HG02623 (cell line): ENCODE measurements around the gene OR6B2.
"Not testable (repeated sequence)": the region's sequence is repeated elsewhere in the genome, so short reads cannot be mapped to it uniquely, and the experiment has no call there.

Source experiments
- ATAC-seq: cut with Tn5 transposase; IDR thresholded peaks from one replicate; pipeline ENCODE4 v1.9.1; 2021; ENCODE audit warnings: moderate library complexity; ENCODE audit not compliant: unreplicated experiment

OR6B2 gene

DNA sequence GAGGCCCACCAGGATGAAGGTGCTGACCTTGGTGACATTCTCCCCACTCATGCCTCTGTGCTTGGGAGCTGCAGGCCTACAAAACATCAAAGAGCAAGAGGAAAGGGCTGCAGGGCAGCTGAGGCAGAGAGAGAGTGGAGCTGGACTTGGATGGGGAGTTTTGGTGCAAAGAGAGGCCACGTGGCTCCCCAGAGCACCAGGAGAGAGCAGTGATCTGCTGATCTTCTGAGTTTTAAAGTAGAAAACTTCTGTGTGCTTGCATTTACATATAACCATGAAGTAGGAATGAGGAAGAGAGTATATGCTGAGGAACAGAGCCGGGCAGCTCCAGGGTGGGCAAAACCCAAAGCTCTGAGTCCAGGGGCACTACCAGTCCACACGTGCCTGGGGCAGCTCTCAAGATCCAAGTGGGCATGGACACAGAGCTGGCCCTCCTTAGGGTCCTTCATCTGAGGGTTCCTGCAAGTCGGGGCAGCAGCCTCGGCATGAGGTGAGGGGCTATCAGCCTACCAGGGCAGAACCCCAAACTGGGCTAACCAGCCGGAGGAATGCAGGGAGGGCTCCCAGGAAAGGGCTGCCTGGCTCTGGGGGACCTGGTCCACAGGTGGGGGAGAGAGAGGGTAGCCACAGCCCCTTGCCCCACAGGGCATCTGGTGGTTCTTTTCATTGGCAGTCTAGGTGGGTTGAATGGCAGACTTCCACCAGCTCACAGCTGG lies at the start of gene OR6B2:
TSS of gene OR6B2 (minus strand) at position 51 of the 716 bp plus-strand sequence. CDS start at position 51, 0 bp downstream.
- ATAC-seq = no peak

DNA sequence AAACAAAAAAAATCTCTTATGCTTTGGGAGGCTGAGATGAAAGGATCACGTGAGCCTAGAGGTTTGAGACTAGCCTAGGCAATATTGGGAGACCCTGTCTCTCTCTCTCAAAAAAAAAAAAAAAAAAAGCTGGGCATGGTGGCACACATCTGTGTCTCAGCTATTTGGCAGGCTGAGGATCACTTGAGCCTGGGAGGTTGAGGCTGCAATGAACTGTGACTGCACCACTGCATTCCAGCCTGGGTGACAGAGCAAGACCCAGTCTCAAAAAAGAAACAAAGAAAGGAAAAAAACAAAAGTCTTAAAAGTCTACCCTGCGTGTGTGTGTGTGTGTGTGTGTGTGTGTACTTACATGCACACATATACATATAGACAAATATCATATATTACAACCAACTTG lies 48.4 kb upstream of the OR6B2 start:
- no peak for ATAC-seq

DNA sequence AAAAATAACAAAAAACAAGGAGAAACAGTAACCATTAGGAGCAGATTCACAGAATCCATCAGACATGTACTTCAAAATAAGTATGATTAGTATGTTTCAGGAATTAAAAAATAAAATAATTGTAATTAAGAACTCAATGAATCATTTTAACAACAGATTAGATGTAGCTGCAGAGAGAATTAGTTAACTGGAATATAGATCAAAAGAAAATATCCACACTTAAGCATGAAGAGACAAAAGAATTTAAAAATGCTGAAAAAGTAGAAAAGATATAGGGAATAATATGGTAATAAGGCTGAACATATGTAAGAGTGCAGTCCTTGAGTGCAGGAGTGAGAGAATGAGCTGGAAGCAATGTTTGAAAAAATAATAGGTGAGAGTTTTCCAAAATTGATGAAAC lies 47.2 kb upstream of the OR6B2 start:
- ATAC-seq = no peak

DNA sequence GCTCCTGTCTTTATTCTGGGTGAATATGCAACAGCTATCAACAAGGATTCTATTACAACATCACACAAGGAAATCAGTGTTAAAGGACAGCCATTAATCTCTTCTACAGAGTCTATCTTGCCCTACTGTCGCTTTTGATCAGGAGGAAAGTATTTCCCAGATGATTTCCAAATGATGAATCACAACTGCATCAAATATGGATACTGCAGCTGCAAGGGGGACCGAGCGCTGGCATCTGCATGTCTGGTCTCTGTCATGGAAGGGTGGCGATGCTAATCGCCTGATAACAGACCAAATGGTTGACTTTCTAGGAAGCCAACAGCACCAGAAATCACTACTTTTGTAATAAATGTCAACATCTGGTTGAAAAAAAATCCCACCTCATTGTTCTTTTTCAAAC lies 44.3 kb upstream of the OR6B2 start:
- ATAC-seq = no peak

DNA sequence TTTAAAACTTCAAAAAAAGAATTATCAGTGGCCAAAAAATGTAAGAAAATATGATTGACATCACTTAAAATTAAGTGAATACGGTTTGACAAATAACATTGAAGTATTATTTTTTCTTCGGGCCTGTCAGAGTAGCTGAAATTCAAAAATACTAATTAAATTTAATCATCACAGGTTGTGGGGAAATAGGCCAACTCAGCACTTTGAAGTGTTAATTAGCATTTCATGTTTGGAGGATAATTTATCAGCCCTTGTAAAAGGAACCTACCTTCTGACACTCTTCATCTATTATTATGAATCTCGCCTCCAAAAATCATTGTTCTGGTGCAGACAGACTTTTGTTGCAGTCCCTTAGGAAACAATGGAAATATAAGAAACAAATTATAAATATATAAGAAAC lies 40.7 kb upstream of the OR6B2 start:
- no peak for ATAC-seq

DNA sequence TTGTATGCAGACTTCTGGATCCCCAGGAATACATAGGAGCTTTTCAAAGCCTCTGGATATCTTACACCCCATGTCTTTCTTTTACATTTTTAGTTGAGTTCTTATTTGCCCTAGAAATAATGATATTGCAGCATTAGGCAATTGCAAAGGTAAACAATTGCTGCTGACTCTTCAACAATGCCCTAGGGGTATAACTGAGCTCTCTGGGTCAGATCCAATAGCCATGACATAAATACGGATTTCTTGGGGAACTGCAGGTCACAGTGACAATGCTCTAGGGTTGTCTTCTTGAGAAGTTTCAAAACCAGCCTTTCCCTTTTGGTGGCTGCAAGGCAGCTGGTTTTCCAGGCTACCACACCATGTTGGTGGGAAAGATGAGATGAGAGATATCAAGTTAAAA lies 39.6 kb upstream of the OR6B2 start:
- ATAC-seq = no peak

DNA sequence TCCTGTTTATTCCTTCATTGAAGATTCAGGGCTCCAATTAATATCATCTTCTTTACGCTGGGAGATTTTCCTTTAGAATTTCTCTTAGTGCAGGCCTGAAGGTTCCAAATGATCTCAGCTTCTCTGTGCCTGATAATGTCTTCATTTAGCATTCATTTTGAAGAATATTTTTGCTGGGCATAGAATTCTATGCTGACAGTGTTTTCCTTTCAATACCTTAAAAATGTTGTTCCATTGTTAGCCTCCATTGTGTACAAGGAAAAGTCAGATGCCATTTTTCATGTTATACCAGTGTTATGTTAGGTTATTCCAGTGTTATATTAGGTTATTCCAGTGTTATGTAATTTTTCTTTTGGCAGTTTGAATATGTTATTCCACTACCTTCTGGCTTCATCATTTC lies 38.0 kb upstream of the OR6B2 start:
- no peak for ATAC-seq

DNA sequence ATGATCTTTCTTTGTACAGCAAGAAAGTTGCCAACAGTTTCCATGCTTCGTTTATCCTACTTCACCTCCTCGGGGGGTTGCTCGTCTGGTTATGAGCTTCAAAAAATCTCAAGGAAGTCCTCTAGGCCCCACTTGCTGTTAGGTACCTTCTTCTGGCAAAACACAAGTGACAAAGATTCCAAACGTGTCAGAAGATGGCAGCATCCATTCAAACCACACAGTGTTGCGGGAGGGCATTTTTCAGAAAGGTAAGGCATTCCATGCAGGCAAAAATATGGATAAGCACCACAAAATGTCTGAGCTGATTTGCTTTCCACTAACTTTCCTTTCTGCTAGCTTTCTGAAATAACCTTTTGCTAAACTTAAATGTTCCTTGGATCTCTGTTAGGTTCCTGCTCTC lies 36.3 kb upstream of the OR6B2 start:
- no peak for ATAC-seq

DNA sequence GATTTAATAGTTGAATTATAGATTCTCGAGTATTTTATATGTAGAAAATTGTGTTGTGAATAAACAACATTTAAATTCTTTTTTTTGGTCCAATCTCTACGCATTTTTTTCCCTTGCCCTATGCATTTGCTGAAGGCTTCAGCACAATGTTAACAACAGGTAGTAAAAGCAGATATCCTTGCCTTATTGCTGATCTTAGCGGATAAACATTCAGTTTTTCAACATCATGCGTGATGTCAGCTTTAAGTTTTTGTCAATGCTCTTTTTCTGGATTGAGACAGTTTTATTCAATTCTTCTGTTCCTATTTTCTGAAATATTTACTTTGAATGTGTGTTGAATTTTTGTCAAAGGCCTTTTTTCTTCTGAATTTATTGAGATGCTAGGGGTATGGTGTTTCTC lies 34.7 kb upstream of the OR6B2 start:
- no peak for ATAC-seq

DNA sequence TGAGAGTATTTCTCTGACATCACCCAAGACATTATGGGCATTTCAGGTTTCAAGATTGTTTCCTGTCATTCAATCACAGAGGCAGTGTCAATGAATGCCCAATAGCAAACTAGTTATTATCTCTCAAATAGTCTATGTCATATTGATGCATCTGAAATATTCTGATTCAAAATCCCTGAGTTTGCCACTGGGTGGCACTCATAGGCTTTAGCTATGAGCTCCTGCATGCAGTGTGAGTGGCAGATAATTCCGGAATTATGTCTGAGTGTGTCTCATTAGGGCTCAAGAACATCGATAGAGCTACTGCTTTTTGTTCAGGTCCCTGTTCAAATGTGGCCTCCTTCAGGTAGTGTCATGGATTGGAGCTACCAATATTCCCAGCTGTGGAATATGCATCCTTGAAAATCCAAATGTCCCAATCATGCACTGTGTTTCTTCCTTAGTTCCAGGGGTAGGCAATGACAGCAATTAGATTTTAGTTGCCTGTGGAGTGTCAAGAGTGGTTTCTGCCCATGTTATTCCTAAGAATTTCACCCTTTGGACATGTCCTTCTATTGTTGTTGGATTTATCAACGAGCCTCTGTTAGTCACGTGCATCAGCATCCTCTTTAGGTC lies 30.9 kb upstream of the OR6B2 start:
- no peak for ATAC-seq

DNA sequence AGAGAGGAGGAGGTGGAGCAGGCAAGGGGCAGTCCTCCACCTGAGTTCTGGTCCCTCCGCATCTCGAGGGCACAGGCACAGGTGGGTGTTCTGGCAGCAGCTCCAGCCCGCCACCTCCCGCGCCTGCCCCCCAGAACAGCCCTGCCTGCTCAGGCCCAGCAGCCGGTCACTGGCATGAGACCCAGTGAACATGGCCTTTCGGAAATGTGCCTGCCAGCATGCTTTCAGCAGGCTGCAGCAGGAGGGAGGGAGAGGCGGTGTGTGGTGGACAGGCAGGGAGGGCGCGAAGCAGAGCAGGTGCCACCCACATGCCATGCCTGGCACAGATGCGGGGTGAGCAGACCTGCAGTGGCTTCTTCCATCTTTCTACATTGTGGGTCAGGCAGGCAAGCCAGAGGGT lies 26.4 kb upstream of the OR6B2 start:
- no peak for ATAC-seq

DNA sequence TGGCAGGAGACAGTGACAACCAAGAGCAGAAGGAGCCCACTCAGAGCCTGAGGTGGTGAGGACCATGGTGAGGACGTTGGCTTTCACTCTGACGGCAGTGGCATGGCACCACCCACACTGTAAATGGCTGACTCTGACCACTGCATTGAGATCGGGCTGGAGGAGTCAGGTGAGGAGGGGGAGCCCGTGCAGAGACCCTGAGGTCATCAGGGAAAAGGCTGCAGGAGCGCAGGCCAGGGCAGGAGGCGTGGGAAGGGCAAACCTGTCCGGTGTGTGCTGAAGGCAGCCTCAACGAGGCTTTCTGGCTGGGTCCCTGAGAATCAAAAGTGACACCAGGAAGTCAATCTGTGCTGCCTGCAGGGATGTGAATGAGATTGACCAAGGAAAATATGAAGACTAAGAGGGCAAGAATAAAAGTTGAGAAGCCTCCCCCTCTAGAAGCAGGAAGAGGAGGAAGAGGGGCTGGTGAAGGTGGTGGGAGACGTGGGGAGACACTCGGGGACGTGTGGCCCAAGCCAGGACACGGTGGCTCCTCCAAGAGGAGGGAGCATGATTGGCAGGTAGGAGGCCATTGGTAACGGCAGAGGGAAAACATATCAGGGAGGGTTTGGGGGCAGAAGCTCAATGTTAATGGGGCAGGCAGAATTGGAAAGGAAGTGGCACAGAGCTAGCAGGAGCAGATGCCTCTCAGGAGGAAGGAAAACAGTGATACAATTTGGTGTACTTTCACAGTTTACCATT lies 25.1 kb upstream of the OR6B2 start:
- ATAC-seq = no peak

DNA sequence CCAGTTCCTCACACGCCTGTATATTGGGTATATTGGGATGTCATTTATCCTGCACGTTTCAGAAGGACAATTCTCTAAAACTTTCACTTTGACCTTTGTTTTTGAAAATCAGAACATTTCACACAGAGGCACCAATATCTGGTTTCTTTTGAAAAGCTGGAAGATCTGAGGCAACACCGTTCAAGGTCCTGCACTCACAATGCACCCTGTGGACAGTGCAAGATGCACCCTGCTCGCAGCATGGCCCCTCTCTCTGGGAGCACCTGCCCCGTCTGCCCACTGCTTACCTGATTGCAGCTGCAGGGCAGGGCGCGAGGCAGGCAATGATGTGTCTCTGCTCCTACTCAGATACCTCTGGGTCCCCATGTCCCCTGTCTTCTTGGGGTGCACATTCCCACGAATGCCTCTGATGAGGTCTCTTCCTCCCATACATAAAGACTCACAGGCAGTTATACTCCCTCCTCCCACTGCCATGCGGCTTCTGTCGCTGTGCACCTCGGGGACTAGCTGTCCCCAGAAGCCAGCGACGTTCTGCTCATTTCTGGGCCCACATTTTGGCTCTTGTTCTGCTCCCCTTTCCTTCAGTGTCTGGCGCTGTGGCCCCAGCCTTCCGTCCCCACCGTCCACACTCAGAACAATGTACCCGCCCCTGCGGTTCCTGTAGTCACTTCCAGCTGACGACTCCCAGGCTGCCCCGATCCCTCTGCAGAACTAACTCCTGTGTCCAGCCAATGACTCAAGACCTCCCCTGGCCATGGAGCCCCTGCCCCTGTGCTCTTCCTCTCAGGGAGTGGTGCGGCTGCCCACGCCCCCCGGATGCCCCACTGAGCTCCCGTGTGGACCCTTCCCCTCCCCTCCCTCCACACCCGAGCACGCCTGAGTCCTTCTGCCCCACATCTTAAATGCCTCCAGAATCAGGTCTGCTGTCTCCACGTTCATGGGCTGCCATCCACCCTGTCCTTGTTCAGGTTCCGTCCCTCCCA lies 23.2 kb upstream of the OR6B2 start, which contains the start of gene OR6B3:
TSS of gene OR6B3 (minus strand) at position 349 of the 983 bp plus-strand sequence.
- no peak for ATAC-seq

DNA sequence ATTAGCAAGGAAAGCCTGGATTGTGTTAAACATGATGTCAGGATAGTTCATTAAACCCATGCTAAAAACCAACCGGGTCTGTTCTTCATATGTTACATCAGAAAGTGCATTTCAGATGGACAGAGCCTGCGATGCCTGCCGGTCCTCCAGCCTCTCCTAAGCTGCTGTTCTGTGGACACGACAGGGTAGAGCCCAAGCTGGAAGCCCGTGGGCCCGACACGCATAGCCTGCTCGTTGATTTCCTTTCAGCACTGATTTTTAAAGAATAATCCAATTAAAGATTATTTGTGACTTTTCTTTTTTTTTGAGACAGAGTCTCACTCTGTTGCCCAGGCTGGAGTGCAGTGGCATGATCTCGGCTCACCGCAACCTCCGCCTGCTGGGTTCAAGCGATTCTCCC lies 22.3 kb upstream of the OR6B2 start:
- no peak for ATAC-seq

DNA sequence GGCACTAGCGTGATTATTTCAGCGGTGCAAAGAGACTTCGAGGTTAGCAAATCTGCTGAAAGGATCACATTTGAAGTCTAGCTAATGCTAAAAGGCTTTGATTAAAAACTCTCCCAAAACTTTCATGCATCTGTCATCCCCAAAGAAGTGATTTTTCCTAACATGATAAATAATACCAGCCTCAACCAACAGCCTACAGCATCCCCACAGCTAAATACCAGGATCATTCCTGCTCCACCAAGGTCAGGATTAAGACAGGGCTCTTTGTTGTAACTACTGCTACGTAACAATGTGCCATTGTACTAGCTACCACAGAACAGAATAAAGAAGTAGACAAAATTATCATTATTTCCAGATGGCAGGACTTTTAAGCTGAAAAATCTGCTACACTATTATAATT lies 21.5 kb upstream of the OR6B2 start:
- ATAC-seq = no peak

DNA sequence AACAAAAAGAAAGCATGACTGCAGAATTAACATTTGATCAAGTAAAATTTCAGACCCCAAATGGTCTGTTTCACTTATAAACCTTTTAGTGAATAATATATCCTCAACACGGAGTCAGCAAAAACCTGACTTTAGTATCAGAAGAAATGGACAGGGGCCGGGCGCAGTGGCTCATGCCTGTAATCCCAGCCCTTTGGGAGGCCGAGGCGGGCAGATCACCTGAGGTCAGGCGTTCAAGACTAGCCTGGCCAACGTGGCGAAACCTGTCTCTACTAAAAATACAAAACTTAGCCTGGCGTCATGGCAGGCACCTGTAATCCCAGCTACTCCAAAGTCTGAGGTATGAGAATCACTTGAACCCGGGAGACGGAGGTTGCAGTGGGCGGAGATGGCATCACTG lies 20.0 kb upstream of the OR6B2 start:
- no peak for ATAC-seq

DNA sequence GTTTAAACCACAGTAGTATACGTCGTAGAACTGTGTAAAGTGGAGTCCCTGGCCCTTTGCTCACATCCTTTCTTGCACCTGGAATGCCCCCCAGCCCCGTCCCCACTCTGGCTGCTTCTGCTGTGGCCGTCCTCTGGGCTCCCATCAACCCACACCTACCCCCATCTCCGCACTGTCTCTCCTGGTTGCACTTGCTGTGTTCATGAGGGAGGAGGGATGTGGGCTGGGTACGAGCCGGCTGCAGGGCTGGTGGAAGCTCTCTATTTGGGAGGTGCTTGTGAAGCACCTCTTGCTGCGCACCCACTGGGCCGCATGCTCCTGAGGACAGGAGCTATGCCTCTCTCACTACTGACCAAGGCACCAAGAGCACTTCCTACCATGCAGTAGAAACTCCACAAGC lies 18.0 kb upstream of the OR6B2 start:
- no peak for ATAC-seq

DNA sequence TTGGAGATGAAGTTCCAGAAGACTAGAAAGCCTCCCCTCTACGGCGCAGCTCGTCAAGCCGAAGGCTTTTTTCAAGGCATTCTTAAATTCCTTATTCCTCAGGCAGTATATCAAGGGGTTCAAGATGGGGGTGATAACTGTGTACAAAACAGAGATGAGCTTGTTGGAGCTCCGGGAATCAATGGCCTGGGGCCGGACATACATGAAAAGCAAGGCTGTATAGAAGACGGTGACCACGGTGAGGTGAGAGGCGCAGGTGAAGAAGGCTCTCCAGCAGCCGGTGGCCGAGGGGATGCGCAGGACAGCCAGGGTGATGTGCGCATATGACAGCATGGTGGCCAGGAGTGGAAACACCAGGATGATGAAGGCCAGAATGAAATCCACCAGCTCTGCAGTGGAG lies 14.9 kb upstream of the OR6B2 start:
- no peak for ATAC-seq

DNA sequence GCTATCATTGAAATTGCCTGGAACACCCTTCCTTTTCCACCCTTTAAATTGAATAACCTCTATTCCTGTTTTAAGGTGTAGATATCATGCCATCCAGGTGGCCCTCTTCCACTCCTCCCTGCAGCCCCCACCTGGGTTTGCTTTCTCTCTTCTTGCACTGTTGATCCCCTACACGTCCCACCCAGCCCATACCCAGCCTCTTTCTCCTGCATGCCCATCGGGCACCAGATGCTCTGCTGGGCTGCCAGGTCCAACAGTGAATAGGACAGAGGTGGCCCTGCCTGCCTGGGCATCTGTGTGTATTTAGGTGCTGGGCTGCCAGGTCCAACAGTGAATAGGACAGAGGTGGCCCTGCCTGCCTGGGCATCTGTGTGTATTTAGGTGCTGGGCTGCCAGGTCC lies 13.9 kb upstream of the OR6B2 start:
- not testable (repeated sequence) for ATAC-seq

DNA sequence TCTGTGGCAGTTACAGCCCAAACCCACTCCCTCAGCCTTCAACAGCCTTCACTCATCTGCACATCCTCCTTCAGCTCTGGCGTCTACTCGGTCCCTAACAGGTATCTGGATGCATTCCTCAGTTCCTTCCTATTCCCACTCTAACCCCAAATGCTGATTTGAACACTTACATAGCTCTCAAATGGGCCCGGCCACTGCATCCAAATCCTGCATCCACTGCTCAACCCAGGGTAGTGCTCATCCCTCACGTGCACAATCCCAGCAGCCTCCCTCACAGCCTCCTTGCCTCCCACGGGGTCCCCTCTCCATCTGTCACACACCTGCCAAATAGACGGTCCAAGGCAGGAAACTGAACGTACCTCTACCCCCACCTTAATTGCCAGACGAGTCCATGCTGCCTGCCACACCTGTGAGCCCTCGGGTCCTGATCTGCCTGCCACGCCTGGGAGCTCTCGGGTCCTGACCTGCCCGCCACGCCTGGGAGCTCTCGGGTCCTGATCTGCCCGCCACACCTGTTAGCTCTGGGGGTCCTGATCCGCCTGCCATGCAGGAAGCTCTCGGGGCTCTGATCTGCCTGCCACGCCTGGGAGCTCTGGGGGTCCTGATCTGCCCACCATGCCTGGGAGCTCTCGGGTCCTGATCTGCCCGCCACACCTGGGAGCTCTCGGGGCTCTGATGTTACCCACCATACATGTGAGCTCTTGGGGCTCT lies 13.2 kb upstream of the OR6B2 start:
- no peak for ATAC-seq
